ENCODE measurements around the gene CHPF2. TPM values are rescaled to one million over a fixed set of nuclear protein-coding genes. Genes with fewer than 3 reads are reported as not detected.

The CHPF2 gene
- polyA plus RNA-seq, 1 donor (not counting 4 experiments of a cell fraction or from before 2014, with no cell fraction given), result 16.2 TPM

DNA sequence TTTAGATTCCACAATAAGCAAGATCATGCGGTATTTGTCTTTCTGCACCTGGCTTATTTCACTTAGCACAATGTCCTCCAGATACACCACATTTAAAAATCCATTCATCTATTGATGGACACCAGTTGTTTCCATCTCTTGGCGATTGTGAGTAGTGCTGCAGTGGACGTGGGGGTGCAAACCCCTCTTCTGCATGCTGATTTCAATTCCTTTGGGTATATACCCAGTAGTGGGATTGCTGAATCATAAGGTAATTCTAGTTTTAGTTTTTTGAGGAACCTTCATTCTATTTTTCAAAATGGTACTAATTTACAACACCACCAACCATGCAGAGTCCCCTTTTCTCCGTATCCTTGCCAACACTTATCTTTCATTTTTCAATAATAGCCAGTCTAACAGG lies 43.2 kb upstream of the CHPF2 start:
- Histone ChIP-seq H3K9me1 (ENCODE audit: control insufficient read depth, extremely low read depth, insufficient read depth, low read length) (no peaks in the 10 kb centered on the region), H3K4me2 (ENCODE audit: control insufficient read depth, extremely low read depth, insufficient read depth, low read depth, low read length) (no peak overlapping the region), H2AFZ (ENCODE audit: control insufficient read depth, low read length) (no peak overlapping the region), H3K4me3 (ENCODE audit: control insufficient read depth in 2 of 3, extremely low read depth in 1 of 3, insufficient read depth in 2 of 3, low read depth in 1 of 3, low read length in 3 of 3) (no peak overlapping the region), H3K9ac (ENCODE audit: control insufficient read depth, extremely low read depth, insufficient read depth, low read length) (no peak overlapping the region), H4K20me1 (ENCODE audit: control insufficient read depth, extremely low read depth, insufficient read depth, low read length) (no peaks in the 10 kb centered on the region), H3K79me2 (ENCODE audit: control insufficient read depth, insufficient read depth, low read length) (no peaks in the 10 kb centered on the region), H3K27ac (ENCODE audit: control insufficient read depth, insufficient read depth, low read length) (no peak overlapping the region), H3K36me3 (ENCODE audit: control insufficient read depth in 2 of 2, extremely low read depth in 1 of 2, insufficient read depth in 2 of 2, low read length in 2 of 2) (no peaks in the 10 kb centered on the region), H3K27me3 (ENCODE audit: control insufficient read depth, extremely low read depth, insufficient read depth, low read length) (peaks cover 22% of the 10 kb centered on the region), H3K4me1 (ENCODE audit: control insufficient read depth, extremely low read depth, insufficient read depth, low read length) (no peaks in the 10 kb centered on the region), H3K9me3 (ENCODE audit: control insufficient read depth, low read depth, low read length) (no peaks in the 10 kb centered on the region)
- no peak for TF ChIP-seq EZH2 (IDR thresholded peaks at IDR 0.05; ENCODE audit: low read length)
- TF ChIP-seq, protein P1, sequence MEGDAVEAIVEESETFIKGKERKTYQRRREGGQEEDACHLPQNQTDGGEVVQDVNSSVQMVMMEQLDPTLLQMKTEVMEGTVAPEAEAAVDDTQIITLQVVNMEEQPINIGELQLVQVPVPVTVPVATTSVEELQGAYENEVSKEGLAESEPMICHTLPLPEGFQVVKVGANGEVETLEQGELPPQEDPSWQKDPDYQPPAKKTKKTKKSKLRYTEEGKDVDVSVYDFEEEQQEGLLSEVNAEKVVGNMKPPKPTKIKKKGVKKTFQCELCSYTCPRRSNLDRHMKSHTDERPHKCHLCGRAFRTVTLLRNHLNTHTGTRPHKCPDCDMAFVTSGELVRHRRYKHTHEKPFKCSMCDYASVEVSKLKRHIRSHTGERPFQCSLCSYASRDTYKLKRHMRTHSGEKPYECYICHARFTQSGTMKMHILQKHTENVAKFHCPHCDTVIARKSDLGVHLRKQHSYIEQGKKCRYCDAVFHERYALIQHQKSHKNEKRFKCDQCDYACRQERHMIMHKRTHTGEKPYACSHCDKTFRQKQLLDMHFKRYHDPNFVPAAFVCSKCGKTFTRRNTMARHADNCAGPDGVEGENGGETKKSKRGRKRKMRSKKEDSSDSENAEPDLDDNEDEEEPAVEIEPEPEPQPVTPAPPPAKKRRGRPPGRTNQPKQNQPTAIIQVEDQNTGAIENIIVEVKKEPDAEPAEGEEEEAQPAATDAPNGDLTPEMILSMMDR (optimal IDR thresholded peaks at IDR 0.05 in 1 of 3, IDR thresholded peaks at IDR 0.05 in 1 of 3, conservative IDR thresholded peaks at IDR 0.05 in 1 of 3; ENCODE audit: extremely low read depth in 1 of 3, insufficient read depth in 2 of 3, low read length in 3 of 3), result no peak
- DNase-seq (ENCODE audit: low read depth, low spot score), result no peak
- no peak for FAIRE-seq
- dilution Hi-C loops (cut with MboI; ENCODE audit: extremely low pct_ligation_motif_present, low sequenced_read_pairs), result no loop called here

DNA sequence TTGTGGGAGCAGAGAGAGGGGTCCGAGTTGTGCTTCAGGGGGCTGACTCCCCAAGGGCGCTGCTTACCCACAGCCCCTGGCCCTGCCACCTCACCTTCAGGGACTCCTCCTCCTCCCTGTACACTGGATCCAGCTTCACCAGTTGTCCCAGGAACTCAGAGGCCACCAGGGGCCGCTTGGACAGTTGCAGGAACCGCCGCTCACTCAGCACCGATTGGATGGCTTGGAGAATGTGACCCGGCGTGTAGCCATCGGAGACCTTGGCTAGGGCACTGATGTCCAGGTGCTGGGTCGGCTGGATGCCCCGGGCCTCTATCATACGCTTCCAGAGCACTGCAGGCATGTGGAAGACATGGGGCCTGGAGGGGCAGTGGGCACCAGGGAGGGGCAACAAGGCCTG lies 40.7 kb upstream of the CHPF2 start:
- FAIRE-seq (no peak), DNase-seq (ENCODE audit: low read depth, low spot score) (no peak)
- dilution Hi-C loops (cut with MboI; ENCODE audit: extremely low pct_ligation_motif_present, low sequenced_read_pairs), result no loop called here
- H3K9me3 ChIP-seq (ENCODE audit: control insufficient read depth, low read depth, low read length), result no peaks in the 10 kb centered on the region
- H3K9ac ChIP-seq (ENCODE audit: control insufficient read depth, extremely low read depth, insufficient read depth, low read length), result no peak overlapping the region
- no peaks in the 10 kb centered on the region for H3K9me1 ChIP-seq (ENCODE audit: control insufficient read depth, extremely low read depth, insufficient read depth, low read length)
- no peak overlapping the region for H3K4me3 ChIP-seq (ENCODE audit: control insufficient read depth in 2 of 3, extremely low read depth in 1 of 3, insufficient read depth in 2 of 3, low read depth in 1 of 3, low read length in 3 of 3)
- H3K36me3 ChIP-seq (ENCODE audit: control insufficient read depth in 2 of 2, extremely low read depth in 1 of 2, insufficient read depth in 2 of 2, low read length in 2 of 2), result no peaks in the 10 kb centered on the region
- no peak overlapping the region for H3K27ac ChIP-seq (ENCODE audit: control insufficient read depth, insufficient read depth, low read length)
- no peaks in the 10 kb centered on the region for H3K4me1 ChIP-seq (ENCODE audit: control insufficient read depth, extremely low read depth, insufficient read depth, low read length)
- H4K20me1 ChIP-seq (ENCODE audit: control insufficient read depth, extremely low read depth, insufficient read depth, low read length), result no peaks in the 10 kb centered on the region
- H2AFZ ChIP-seq (ENCODE audit: control insufficient read depth, low read length), result no peak overlapping the region
- H3K79me2 ChIP-seq (ENCODE audit: control insufficient read depth, insufficient read depth, low read length), result no peaks in the 10 kb centered on the region
- peaks cover 38% of the 10 kb centered on the region for H3K27me3 ChIP-seq (ENCODE audit: control insufficient read depth, extremely low read depth, insufficient read depth, low read length)
- no peak for TF ChIP-seq EZH2 (IDR thresholded peaks at IDR 0.05; ENCODE audit: low read length)
- TF ChIP-seq, protein P1 (optimal IDR thresholded peaks at IDR 0.05 in 1 of 3, IDR thresholded peaks at IDR 0.05 in 1 of 3, conservative IDR thresholded peaks at IDR 0.05 in 1 of 3; ENCODE audit: extremely low read depth in 1 of 3, insufficient read depth in 2 of 3, low read length in 3 of 3), result no peak
- H3K4me2 ChIP-seq (ENCODE audit: control insufficient read depth, extremely low read depth, insufficient read depth, low read depth, low read length), result no peak overlapping the region
